HL-60 (cell line): ENCODE results near the gene TMEM9.

Experiments
- DNase-seq, 2 experiments: peaks; one replicate each; pipeline ENCODE4 v3.0.0-alpha.2; 2010 to 2020; ENCODE audit warnings: low read depth in 1 of 2, low spot score in 1 of 2
- H3K27ac ChIP-seq: fragments of 250-450 bp; sonication (Bioruptor Pico); replicated peaks from 2 replicates; pipeline ENCODE4 v1.5.1; 2020; ENCODE audit warnings: mild to moderate bottlenecking, moderate library complexity
- H3K27me3 ChIP-seq: fragments of 250-450 bp; sonication (Bioruptor Pico); 2 replicates; pipeline ENCODE4 v1.5.1; 2021; ENCODE audit warnings: mild to moderate bottlenecking, moderate library complexity; ENCODE audit not compliant: insufficient read depth, poor library complexity, severe bottlenecking
- H3K4me3 ChIP-seq: replicated peaks from 2 replicates; pipeline ENCODE4 v1.5.1; 2011; ENCODE audit warnings: mild to moderate bottlenecking, control low read depth, low read length; ENCODE audit not compliant: insufficient read depth
- GABPA ChIP-seq: IDR thresholded peaks from 2 replicates; pipeline ENCODE4 v1.6.1; 2012; ENCODE audit warnings: low read depth
- POLR2AphosphoS5 ChIP-seq: IDR thresholded peaks from 2 replicates; pipeline ENCODE4 v1.6.1; 2012; ENCODE audit warnings: low read depth
- SPI1 ChIP-seq: IDR thresholded peaks from 2 replicates; pipeline ENCODE4 v1.6.1; 2012; ENCODE audit warnings: low read depth, mild to moderate bottlenecking, borderline replicate concordance
- TF ChIP-seq, protein P1 (sequence below): IDR thresholded peaks from 2 replicates; pipeline ENCODE4 v1.6.1; 2012; ENCODE audit warnings: low read depth; ENCODE audit not compliant: insufficient replicate concordance
- TF ChIP-seq, protein P2 (sequence below): IDR thresholded peaks from one replicate; pipeline ENCODE4 v1.5.1; 2011; ENCODE audit warnings: low read length, control low read depth, inconsistent platforms; ENCODE audit not compliant: insufficient read depth

The TMEM9 gene

DNA sequence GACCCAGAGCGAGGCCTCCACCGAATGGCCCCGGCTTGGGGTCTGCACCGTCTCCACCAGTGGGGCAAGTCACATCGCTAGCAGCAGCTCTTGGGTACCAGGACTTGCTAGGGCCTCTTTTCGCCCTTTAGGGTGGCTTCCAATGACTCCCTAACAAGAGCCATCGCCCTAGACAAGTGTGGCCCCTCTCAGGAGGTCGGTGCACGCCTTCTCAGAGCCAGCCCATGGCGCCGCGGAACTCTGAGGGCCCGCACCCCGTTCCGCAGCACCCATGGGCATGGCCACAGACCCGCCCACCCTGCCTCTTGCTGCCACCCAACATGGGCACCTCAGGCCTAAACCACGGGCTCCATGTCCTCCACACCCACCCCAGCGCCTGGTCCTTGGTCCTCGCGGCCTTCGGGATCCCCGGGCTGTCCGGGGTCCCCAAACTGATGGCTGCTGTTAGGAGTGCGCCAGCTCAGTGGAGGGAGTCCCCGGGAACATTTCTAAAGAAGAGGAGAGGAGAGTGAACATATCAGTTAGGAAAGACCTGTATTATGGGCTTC is 38.8 kb downstream of the TMEM9 start:
- Histone ChIP-seq H3K27me3 (peaks cover 3% of the 10 kb centered on the region), H3K4me3 (no peak overlapping the region), H3K27ac (no peak overlapping the region)
- no peak for DNase-seq
- TF ChIP-seq, protein P1, sequence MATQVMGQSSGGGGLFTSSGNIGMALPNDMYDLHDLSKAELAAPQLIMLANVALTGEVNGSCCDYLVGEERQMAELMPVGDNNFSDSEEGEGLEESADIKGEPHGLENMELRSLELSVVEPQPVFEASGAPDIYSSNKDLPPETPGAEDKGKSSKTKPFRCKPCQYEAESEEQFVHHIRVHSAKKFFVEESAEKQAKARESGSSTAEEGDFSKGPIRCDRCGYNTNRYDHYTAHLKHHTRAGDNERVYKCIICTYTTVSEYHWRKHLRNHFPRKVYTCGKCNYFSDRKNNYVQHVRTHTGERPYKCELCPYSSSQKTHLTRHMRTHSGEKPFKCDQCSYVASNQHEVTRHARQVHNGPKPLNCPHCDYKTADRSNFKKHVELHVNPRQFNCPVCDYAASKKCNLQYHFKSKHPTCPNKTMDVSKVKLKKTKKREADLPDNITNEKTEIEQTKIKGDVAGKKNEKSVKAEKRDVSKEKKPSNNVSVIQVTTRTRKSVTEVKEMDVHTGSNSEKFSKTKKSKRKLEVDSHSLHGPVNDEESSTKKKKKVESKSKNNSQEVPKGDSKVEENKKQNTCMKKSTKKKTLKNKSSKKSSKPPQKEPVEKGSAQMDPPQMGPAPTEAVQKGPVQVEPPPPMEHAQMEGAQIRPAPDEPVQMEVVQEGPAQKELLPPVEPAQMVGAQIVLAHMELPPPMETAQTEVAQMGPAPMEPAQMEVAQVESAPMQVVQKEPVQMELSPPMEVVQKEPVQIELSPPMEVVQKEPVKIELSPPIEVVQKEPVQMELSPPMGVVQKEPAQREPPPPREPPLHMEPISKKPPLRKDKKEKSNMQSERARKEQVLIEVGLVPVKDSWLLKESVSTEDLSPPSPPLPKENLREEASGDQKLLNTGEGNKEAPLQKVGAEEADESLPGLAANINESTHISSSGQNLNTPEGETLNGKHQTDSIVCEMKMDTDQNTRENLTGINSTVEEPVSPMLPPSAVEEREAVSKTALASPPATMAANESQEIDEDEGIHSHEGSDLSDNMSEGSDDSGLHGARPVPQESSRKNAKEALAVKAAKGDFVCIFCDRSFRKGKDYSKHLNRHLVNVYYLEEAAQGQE: no peak
- no peak for TF ChIP-seq SPI1
- no peak for TF ChIP-seq POLR2AphosphoS5
- TF ChIP-seq, protein P2, sequence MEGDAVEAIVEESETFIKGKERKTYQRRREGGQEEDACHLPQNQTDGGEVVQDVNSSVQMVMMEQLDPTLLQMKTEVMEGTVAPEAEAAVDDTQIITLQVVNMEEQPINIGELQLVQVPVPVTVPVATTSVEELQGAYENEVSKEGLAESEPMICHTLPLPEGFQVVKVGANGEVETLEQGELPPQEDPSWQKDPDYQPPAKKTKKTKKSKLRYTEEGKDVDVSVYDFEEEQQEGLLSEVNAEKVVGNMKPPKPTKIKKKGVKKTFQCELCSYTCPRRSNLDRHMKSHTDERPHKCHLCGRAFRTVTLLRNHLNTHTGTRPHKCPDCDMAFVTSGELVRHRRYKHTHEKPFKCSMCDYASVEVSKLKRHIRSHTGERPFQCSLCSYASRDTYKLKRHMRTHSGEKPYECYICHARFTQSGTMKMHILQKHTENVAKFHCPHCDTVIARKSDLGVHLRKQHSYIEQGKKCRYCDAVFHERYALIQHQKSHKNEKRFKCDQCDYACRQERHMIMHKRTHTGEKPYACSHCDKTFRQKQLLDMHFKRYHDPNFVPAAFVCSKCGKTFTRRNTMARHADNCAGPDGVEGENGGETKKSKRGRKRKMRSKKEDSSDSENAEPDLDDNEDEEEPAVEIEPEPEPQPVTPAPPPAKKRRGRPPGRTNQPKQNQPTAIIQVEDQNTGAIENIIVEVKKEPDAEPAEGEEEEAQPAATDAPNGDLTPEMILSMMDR: no peak
- TF ChIP-seq GABPA: no peak

DNA sequence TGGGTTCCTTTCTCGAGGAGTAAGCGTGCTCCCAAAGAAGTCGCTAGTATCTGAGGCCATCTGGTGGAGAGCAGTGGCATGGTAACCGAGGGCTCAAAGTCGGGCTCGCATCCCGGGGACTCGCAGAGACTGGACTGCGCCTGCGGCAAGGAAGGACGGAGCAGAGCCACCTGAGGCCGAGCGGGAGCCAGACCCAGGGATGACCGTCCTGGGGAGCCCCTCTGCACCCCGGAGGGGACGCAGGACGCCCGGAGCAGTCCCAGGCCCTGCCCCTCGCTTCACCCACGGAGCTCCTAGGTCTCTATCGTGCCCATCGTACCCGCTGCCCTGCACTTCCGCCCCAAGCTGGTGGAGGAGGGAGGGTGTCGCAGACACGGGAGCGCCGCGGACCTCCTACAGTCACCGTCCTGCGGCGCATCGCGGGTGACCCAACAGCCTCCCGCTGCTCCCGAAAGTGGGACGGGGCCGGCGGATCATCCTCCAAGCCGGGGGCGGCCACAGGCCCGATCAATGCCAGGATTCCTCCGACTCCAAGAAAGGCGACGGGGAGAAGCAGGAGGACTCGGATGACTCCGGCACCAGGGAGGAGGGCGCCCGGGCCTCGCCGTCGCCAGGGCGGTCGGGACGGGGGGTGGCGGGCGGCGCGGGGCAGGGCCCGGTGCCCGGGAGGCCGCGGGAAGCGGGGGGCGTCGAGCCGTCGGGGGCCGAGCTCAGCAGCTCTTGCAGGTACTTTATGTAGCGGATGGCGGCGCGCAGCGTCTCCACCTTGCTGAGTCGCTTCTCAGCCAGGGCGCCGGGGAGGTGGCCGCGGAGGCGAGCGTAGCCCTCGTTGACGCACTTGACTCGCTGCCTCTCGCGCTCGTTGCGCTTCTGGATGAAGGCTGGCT is 39.8 kb downstream of the TMEM9 start:
- Histone ChIP-seq H3K27ac (no peak overlapping the region), H3K27me3 (peaks cover 3% of the 10 kb centered on the region), H3K4me3 (peak overlapping the region; percentile 65)
- TF ChIP-seq, protein P1: no peak
- peak; percentile 68; the same call in 1 of the 2 replicates for TF ChIP-seq SPI1
- TF ChIP-seq, protein P2: peak; percentile 84
- peak; percentile 69 to 87 for DNase-seq

DNA sequence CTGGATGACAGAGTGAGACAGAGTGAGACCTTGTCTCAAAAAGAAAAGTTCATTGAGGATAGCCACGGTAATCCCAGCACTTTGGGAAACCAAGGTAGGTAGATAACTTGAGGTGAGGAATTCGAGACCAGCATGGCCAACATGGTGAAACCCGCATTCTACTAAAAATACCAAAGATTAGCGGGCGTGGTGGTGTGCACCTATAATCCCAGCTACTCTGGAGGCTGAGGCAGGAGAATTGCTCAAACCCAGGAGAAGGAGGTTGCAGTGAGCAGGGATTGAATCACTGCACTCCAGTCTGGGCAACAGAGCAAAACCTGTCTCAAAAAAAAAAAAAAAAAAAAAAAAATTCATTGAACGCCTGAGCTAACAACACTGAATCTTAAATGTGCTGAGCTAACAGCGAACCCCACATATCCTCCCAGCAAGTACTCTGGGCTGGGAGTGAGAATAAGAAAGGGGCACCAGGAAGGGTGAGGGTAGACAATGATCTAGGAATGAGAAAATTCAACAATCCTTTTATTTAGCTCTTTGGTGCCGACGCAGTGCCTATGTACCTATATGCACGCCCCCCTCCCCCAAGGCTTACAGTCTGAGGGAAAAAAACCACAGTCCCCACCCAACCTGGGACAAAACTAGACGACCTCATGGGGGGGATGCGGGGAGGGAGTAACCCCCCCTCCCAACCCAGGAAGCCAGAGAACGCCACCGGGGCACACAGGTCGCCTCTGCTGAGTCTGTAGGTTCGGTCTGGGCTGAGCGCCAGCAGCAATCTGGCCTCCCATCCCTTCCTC is 40.6 kb downstream of the TMEM9 start:
- H3K4me3 ChIP-seq: no peak overlapping the region
- no peak for TF ChIP-seq GABPA
- no peak for DNase-seq
- no peak overlapping the region for H3K27ac ChIP-seq
- no peaks in the 10 kb centered on the region for H3K27me3 ChIP-seq

DNA sequence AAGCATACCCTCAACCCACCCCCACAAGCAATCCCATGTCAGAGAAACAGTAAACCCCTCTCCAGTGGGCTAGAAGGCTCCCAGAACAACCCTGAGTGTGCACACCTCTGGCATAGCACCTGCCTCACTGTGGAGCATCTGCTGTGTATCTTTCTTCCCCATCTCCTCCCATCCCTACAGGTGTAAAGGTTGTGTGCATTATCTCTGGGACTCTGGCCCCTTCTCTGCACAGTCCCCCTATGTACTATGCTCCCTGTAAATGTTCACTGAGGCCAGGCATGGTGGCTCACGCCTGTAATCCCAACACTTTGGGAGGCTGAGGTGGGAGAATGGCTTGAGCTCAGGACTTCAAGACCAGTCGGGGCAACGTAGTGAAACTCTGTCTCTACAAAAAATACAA is 41.3 kb downstream of the TMEM9 start:
- Histone ChIP-seq H3K27me3 (no peaks in the 10 kb centered on the region), H3K27ac (no peak overlapping the region), H3K4me3 (no peak overlapping the region)
- DNase-seq: no peak
- TF ChIP-seq, protein P1: no peak
- no peak for TF ChIP-seq SPI1
- TF ChIP-seq GABPA: no peak
- TF ChIP-seq POLR2AphosphoS5: no peak
- TF ChIP-seq, protein P2: no peak
